Measurements from ENCODE around the gene IGF2BP3. TPM values are rescaled to one million over a fixed set of nuclear protein-coding genes. Genes with fewer than 3 reads are reported as not detected.
A peak's percentile ranks its signal among the peaks of the same experiment; 100 is the strongest.

The IGF2BP3 gene
- total RNA-seq, 1 donor from 2014 or later, result 12.4 TPM

GRCh38 chr7:23387583-23387982, 82.7 kb downstream of the IGF2BP3 start:
- H3K27me3 ChIP-seq (ENCODE audit: control insufficient read depth, insufficient read depth, low read length), result no peaks in the 10 kb centered on the region
- FAIRE-seq, result no peak
- H3K4me3 ChIP-seq (ENCODE audit: low read depth, low read length), result no peak overlapping the region
- H3K36me3 ChIP-seq (ENCODE audit: control insufficient read depth, insufficient read depth, low read length), result no peaks in the 10 kb centered on the region
- DNase-seq (ENCODE audit: low read depth), result no peak
- no peak for TF ChIP-seq CTCF (IDR thresholded peaks at IDR 0.05; ENCODE audit: insufficient read depth, low read length, severe bottlenecking)

- Histone ChIP-seq H3K4me3 (ENCODE audit: low read depth, low read length) (no peak overlapping the region), H3K27me3 (ENCODE audit: control insufficient read depth, insufficient read depth, low read length) (no peaks in the 10 kb centered on the region), H3K36me3 (ENCODE audit: control insufficient read depth, insufficient read depth, low read length) (no peaks in the 10 kb centered on the region)
- TF ChIP-seq CTCF (IDR thresholded peaks at IDR 0.05; ENCODE audit: insufficient read depth, low read length, severe bottlenecking), result no peak
- no peak for DNase-seq (ENCODE audit: low read depth)
- FAIRE-seq, result no peak
These were observed 85.2 kb downstream of the IGF2BP3 start for GRCh38 chr7:23385140-23385539.

DNA sequence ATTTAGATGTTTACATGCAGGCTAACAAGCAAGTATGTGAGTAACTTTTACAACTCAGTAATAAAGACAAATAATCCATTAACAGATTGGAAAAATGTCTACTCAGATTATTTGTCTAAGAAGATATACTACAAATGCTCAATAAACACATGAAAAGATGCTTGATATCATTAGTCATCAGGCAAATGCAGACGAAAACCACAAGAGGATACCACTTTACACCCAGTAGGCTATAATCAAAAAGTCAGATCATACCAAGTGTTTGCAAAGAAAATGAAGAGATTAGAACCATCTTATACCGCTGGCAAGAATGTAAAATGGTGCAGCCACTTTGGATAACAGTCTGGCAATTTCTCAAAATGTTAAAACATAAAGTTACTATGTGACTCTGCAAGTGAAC, 87.1 kb downstream of the IGF2BP3 start:
- Histone ChIP-seq H3K27me3 (ENCODE audit: control insufficient read depth, insufficient read depth, low read length) (no peaks in the 10 kb centered on the region), H3K4me3 (ENCODE audit: low read depth, low read length) (no peak overlapping the region), H3K36me3 (ENCODE audit: control insufficient read depth, insufficient read depth, low read length) (no peaks in the 10 kb centered on the region)
- TF ChIP-seq CTCF (IDR thresholded peaks at IDR 0.05; ENCODE audit: insufficient read depth, low read length, severe bottlenecking), result no peak
- FAIRE-seq, result no peak
- peak; percentile 11 for DNase-seq (ENCODE audit: low read depth)

DNA sequence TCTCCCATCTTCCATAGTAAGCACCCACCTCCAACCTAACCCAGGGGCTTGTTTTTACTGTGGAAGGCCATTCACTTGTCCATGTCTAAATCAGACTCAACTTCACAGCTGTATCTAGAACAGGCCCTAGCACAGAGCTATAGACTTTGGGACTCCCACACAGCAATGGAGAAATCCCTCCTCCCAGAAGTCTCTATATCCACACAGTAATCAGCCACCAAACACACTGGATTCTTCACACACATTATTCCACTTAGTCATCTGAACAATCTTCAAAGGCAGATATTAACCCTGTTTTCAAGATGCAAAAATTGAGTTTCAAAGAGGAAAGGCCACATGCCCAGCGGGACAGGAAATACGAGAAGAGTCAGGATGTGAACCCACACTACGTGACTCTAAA, 89.3 kb downstream of the IGF2BP3 start:
- no peak overlapping the region for H3K4me3 ChIP-seq (ENCODE audit: low read depth, low read length)
- no peak for DNase-seq (ENCODE audit: low read depth)
- no peak for FAIRE-seq
- H3K36me3 ChIP-seq (ENCODE audit: control insufficient read depth, insufficient read depth, low read length), result no peaks in the 10 kb centered on the region
- no peaks in the 10 kb centered on the region for H3K27me3 ChIP-seq (ENCODE audit: control insufficient read depth, insufficient read depth, low read length)
- TF ChIP-seq CTCF (IDR thresholded peaks at IDR 0.05; ENCODE audit: insufficient read depth, low read length, severe bottlenecking), result no peak

- no peaks in the 10 kb centered on the region for H3K27me3 ChIP-seq (ENCODE audit: control insufficient read depth, insufficient read depth, low read length)
- DNase-seq (ENCODE audit: low read depth), result no peak
- H3K4me3 ChIP-seq (ENCODE audit: low read depth, low read length), result no peak overlapping the region
- H3K36me3 ChIP-seq (ENCODE audit: control insufficient read depth, insufficient read depth, low read length), result no peaks in the 10 kb centered on the region
- TF ChIP-seq CTCF (IDR thresholded peaks at IDR 0.05; ENCODE audit: insufficient read depth, low read length, severe bottlenecking), result no peak
- no peak for FAIRE-seq
These were observed 89.7 kb downstream of the IGF2BP3 start for GRCh38 chr7:23380556-23380955.

- Histone ChIP-seq H3K27me3 (ENCODE audit: control insufficient read depth, insufficient read depth, low read length) (no peaks in the 10 kb centered on the region), H3K4me3 (ENCODE audit: low read depth, low read length) (no peak overlapping the region), H3K36me3 (ENCODE audit: control insufficient read depth, insufficient read depth, low read length) (no peaks in the 10 kb centered on the region)
- TF ChIP-seq CTCF (IDR thresholded peaks at IDR 0.05; ENCODE audit: insufficient read depth, low read length, severe bottlenecking), result no peak
- FAIRE-seq, result no peak
- DNase-seq (ENCODE audit: low read depth), result no peak
These were observed 91.3 kb downstream of the IGF2BP3 start for GRCh38 chr7:23378996-23379395.

All from bronchial epithelial cell (primary cell).